Osteocyte (in vitro differentiated cells): ENCODE data around the gene WFDC5. TPM values are rescaled to one million over a fixed set of nuclear protein-coding genes. Genes with fewer than 3 reads are reported as not detected.
"Not testable (repeated sequence)": the region's sequence is repeated elsewhere in the genome, so short reads cannot be mapped to it uniquely, and the experiment has no call there.

ENCODE experiments used
- DNase-seq: peaks from one replicate; pipeline ENCODE4 v3.0.0; 2021; ENCODE audit warnings: mixed read lengths; ENCODE audit not compliant: unreplicated experiment; ENCODE audit errors: extremely low spot score
- H3K27ac Mint-ChIP-seq: one replicate; pipeline ENCODE4 v1.8.0; 2021; ENCODE audit warnings: mild to moderate bottlenecking, mixed read lengths; ENCODE audit not compliant: unreplicated experiment
- H3K27me3 Mint-ChIP-seq: one replicate; pipeline ENCODE4 v1.8.0; 2021; ENCODE audit warnings: mixed read lengths; ENCODE audit not compliant: unreplicated experiment
- H3K36me3 Mint-ChIP-seq: one replicate; pipeline ENCODE4 v1.8.0; 2021; ENCODE audit warnings: mixed read lengths; ENCODE audit not compliant: unreplicated experiment
- H3K4me1 Mint-ChIP-seq: one replicate; pipeline ENCODE4 v1.8.0; 2021; ENCODE audit warnings: mixed read lengths; ENCODE audit not compliant: unreplicated experiment
- H3K4me3 Mint-ChIP-seq: one replicate; pipeline ENCODE4 v1.8.0; 2021; ENCODE audit warnings: mild to moderate bottlenecking, moderate library complexity, mixed read lengths; ENCODE audit not compliant: unreplicated experiment
- H3K9me3 Mint-ChIP-seq: one replicate; pipeline ENCODE4 v1.8.0; 2021; ENCODE audit warnings: mixed read lengths; ENCODE audit not compliant: unreplicated experiment
- CTCF ChIP-seq: fragments of 200-600 bp; sonication (generic); IDR thresholded peaks from 2 replicates; pipeline ENCODE4 v1.5.0; 2021; ENCODE audit warnings: antibody characterized with exemption, mild to moderate bottlenecking, moderate library complexity
- total RNA-seq: library from RNA; stranded (reverse); gene quantifications from 2 replicates; pipeline ENCODE4 v1.2.1, GENCODE V29; 2021

WFDC5 gene
- total RNA-seq, 1 donor from 2014 or later = not detected

- H3K27me3 Mint-ChIP-seq = peaks cover 40% of the 10 kb centered on the region
- no peaks in the 10 kb centered on the region for H3K4me1 Mint-ChIP-seq
- no peak overlapping the region for H3K27ac Mint-ChIP-seq
Measured at GRCh38 chr20:45140836-45141235, 25.9 kb upstream of the WFDC5 start.

GRCh38 chr20:45139733-45140375 lies 24.9 kb upstream of the WFDC5 start:
- H3K4me3 Mint-ChIP-seq, H3K9me3 Mint-ChIP-seq, DNase-seq, H3K4me1 Mint-ChIP-seq, H3K27ac Mint-ChIP-seq, H3K36me3 Mint-ChIP-seq: not testable (repeated sequence)
- peaks cover 30% of the 10 kb centered on the region for H3K27me3 Mint-ChIP-seq

More at GRCh38 chr20:45140836-45141235, 25.9 kb upstream of the WFDC5 start:
- Mint-ChIP-seq H3K9me3 (no peaks in the 10 kb centered on the region), H3K36me3 (no peaks in the 10 kb centered on the region), H3K4me3 (no peak overlapping the region)
- no peak for DNase-seq
- no peak for TF ChIP-seq CTCF

GRCh38 chr20:45138561-45139300 lies 23.8 kb upstream of the WFDC5 start:
- Mint-ChIP-seq H3K36me3 (no peaks in the 10 kb centered on the region), H3K9me3 (no peaks in the 10 kb centered on the region), H3K4me3 (no peak overlapping the region), H3K4me1 (no peaks in the 10 kb centered on the region), H3K27ac (no peak overlapping the region), H3K27me3 (peaks cover 29% of the 10 kb centered on the region)
- TF ChIP-seq CTCF = peak; percentile 50
- DNase-seq = no peak

- H3K36me3 Mint-ChIP-seq = no peaks in the 10 kb centered on the region
- DNase-seq = no peak
- TF ChIP-seq CTCF = no peak
- no peak overlapping the region for H3K27ac Mint-ChIP-seq
- H3K4me3 Mint-ChIP-seq = no peak overlapping the region
- H3K9me3 Mint-ChIP-seq = no peaks in the 10 kb centered on the region
- H3K27me3 Mint-ChIP-seq = peaks cover 35% of the 10 kb centered on the region
- H3K4me1 Mint-ChIP-seq = no peaks in the 10 kb centered on the region
Measured at GRCh38 chr20:45136911-45137310, 21.9 kb upstream of the WFDC5 start.

- no peaks in the 10 kb centered on the region for H3K9me3 Mint-ChIP-seq
- no peak overlapping the region for H3K4me3 Mint-ChIP-seq
- H3K36me3 Mint-ChIP-seq = no peaks in the 10 kb centered on the region
- peaks cover 67% of the 10 kb centered on the region for H3K27me3 Mint-ChIP-seq
- DNase-seq = no peak
- H3K27ac Mint-ChIP-seq = no peak overlapping the region
- TF ChIP-seq CTCF = no peak
- H3K4me1 Mint-ChIP-seq = no peaks in the 10 kb centered on the region
Measured at GRCh38 chr20:45128099-45128498, 13.1 kb upstream of the WFDC5 start.
